Activated naive CD4-positive, alpha-beta T cell (primary cell): Measurements from ENCODE around the gene BARD1.
"Not testable (repeated sequence)": the region's sequence is repeated elsewhere in the genome, so short reads cannot be mapped to it uniquely, and the experiment has no call there.

Experiments
- DNase-seq, 4 experiments: peaks; one replicate each; lab custom pipeline; 2025; lab: John Stamatoyannopoulos, UW

BARD1 gene

GRCh38 chr2:214808981-214809750 is at the start of gene BARD1:
Gene BARD1 (minus strand): TSS chr2:214809683. CDS start chr2:214809569, 114 bp downstream.
- peak in 3 of 4 experiments; percentile 21 to 62 (median 37) for DNase-seq

GRCh38 chr2:214856137-214856536 is 46.7 kb upstream of the BARD1 start:
- DNase-seq: no peak

DNA sequence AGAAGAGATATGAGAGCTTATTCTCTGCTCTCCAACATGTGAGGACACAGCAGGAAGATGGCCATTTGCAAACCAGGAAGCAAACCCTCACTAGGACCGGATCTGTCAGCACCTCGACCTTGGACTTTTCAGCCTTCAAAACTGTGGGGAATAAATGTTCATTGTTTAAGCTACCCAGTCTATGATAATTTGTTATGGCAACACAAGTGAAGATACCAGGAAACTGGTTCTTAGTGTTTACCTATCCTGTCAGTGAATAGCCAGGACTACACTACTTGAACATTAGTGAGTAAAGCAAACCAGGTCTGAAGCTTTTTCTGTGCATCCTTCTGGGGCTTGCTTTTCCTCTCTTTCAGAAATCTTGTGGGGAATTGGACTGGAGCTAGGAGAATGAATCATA is 44.4 kb upstream of the BARD1 start:
- no peak for DNase-seq

DNA sequence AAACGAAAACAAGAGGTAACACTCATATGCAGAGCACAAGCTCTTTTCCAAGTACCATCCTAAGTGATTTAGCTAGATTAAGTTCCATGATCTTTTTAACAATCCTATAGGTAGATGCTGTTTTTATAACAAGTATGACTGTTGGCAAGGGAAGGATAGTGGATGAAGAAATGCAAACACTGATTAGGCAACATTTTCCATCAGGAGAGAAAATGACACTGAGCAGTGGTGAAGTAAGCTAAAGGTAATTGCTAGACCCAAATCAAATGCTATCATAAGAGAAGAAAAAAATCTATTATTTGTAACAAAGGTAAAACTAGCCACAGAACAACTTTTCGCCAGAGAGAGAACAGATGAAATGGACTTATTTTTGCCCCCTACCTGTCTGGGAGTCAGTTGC is 34.3 kb upstream of the BARD1 start:
- no peak for DNase-seq

GRCh38 chr2:214839464-214839863 is 30.0 kb upstream of the BARD1 start:
- DNase-seq: no peak

- DNase-seq: no peak
Observed at GRCh38 chr2:214837466-214837865, 28.0 kb upstream of the BARD1 start.

DNA sequence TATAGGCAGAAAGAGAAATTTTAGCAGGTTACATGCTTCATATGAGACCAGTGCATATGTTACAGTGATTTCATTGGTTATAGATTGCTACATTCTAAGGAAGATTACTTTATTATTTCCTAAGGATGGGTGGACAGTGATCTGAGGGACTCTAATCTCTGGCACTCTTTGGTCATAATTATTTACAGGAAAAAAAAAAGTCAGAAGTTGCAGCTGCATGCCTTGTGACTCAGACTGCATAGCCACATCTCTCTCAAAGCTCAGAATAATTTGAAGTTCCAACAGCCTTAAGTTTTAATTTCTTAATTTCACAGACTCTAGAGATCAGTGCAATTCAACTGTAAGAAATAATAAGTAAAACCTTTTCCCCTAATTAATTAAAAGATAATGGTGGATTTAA is 27.1 kb upstream of the BARD1 start:
- DNase-seq: no peak

DNA sequence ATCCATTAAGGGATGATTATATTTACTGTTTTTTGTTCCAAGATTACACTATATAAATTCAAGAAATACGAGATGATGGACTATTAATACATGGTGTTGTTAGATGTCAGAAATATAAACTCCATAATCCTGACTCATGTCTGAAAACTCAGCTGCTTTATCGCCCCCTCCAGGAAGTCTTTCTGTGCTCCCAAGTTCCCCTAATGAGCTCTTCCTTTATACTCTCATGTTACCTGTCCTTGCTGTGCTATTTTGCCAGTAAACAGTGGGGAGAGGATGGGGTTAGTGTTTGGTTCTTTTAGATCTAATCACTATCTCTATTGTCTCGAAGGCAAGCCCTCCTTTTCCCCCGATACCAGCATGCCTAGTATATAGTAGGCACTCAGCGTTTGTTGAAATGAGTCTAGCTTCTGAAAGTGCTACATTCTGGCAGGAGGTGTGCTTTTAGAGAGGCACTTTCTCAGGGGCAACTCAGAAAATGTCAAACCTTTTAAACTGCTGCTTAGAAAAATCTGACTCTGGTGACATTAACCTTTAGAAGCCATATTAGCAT is 21.4 kb upstream of the BARD1 start:
- DNase-seq: no peak

- no peak for DNase-seq
Observed at GRCh38 chr2:214816008-214816533, 6.6 kb upstream of the BARD1 start.

- no peak for DNase-seq
Observed at GRCh38 chr2:214810671-214811070, 1.2 kb upstream of the BARD1 start.

DNA sequence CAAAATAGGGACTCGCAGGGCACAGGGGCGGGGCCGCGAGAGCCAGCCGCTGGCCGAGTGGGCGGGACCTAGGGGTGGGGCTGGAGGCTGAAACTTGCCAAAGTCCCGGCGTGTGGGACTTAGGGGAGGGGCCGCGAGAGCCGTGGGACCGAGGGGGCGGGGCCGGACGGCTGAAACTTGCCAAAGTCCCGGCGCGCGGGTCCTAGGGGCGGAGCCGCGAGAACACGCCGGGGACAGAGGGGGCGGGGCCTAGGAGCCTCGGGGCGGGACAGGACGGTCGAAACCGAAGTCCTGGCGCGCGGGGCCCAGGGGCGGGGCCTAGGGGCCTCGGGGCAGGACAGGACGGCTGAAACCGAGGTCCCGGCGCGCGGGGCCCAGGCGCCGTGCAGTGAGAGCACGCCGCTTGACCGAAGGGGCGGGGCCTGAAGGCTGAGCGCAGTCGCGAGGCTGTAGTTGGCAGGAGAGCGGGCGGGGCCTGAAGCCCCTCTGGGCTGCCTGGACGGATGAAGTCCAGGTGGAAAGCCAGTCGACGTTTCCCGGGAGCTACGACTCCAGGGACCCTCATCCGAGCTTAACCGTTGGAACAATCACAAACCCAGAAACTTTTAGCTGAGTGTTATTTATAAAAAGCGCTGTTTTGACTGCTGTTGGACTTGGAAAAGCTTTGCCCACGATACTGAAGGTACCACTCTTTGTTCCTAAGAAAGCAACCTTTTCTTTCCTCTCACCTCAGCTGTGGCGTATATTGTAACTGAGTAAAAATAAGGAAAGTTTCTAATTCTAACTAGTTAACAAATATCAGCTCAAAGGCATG is 475 bp upstream of the BARD1 start:
- DNase-seq: peak; percentile 82 to 95 (median 90)

- no peak for DNase-seq
Observed at GRCh38 chr2:214807653-214808052, 1.8 kb downstream of the BARD1 start.

GRCh38 chr2:214801768-214802397 is 7.6 kb downstream of the BARD1 start:
- no peak for DNase-seq

DNA sequence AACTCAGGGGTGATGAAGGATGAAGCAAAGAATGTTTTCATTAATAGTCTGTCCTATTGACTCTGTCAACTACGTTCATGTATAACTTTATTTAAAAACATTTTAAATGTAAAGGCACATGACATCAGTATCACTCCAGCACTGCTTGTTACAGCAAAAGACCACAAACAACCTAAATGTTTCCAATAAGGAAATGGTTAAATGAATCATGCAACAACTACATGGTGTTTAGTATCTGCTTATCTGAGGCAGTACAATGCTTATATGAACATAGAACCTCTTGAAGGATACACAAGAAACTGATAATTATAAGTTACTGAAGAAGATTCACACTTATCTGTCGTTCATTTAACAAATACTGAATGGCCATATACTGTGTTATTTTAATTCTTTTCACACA is 8.4 kb downstream of the BARD1 start:
- DNase-seq: no peak

- DNase-seq: no peak
Observed at GRCh38 chr2:214800180-214800579, 9.3 kb downstream of the BARD1 start.

DNA sequence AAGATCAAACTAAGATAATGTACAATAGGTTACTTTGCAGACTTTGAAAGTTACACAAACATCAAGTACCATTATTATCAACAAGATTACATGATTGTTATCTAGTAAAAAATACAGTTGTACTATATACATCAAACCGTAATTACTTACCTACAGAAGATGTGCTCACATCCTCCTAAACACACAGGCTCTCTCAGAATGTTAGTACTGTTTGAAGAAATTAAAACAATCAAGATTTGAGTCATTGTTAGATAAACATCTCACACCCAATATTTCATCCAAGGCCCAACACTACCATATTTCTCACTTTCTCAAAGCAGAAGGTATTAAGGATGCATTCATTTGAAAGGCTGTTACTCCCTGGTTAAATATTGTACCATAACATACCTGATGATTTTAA is 12.6 kb downstream of the BARD1 start:
- DNase-seq: no peak

GRCh38 chr2:214783181-214783580 is 26.3 kb downstream of the BARD1 start:
- DNase-seq: not testable (repeated sequence)

- no peak for DNase-seq
Observed at GRCh38 chr2:214782671-214783070, 26.8 kb downstream of the BARD1 start.

DNA sequence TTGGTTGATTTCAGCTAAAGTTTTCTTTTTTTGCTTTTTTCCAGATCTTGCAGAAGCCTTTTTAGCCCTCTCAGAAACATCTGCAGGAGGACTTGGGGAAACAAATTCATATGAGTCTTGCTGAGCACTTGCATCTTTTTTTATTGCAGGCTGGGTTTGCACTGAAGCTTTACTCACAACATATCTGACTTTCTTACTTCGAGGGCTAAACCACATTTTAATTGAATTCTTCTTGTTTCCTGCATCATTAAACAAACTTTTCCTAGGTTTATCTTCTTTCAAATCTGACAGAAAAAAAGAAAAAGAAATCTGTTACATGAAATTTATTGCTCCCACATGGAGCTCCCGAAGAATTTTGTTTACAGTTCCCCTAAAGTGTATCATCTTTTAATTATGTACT is 28.3 kb downstream of the BARD1 start:
- no peak for DNase-seq

DNA sequence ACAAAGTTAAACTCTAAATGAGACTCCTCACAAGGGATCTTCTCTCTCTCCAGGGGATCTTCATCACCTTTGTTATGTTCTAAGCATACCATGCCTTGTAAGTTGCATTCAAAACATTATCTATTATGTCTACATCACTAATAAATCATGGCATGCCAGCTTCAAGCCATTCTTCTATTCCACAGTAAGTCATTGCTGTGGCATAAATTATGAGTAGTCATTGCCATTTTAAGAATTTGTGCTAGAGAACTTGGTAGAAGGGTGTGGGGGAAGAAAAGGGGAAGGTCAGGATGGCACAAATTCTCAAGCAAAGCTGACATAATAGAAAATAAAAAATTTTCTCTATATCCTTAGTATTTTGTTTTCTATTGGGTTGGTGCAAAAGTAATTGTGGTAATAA is 33.5 kb downstream of the BARD1 start:
- DNase-seq: no peak

DNA sequence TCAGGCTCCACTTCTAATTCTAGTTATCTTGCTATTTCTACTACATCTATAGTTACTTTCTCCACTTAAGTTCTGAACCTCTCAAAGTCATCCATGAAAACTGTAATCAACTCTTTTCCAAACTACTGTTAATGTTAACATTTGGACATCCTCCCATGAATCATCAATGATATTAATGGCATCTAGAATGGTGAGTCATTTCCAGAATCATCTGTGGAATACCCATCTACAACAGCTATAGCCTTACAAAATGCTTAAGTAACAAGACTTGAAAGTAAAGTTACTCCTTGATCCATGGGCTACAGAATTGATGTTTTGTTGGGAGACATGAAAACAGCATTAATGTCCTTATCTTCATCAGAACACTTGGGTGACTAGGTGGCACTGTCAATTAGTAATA is 35.4 kb downstream of the BARD1 start:
- DNase-seq: no peak

- DNase-seq: no peak
Observed at GRCh38 chr2:214772443-214773015, 37.0 kb downstream of the BARD1 start.
